Fibroblast of lung (primary cell): ENCODE results near the gene HMCN2. TPM values are rescaled to one million over a fixed set of nuclear protein-coding genes. Genes with fewer than 3 reads are reported as not detected.
"Not testable (repeated sequence)": the region's sequence is repeated elsewhere in the genome, so short reads cannot be mapped to it uniquely, and the experiment has no call there.

Experiments
- DNase-seq, 2 donors: peaks; one replicate each; pipeline versions ENCODE4 v3.0.0 to v3.0.0-alpha.2; 2010; ENCODE audit warnings: low read depth in 2 of 2
- H2AFZ ChIP-seq: 2 replicates; pipeline ENCODE4 v1.5.1; 2012; ENCODE audit warnings: low read length, control low read depth, inconsistent platforms
- H3K27ac ChIP-seq: 2 replicates; pipeline ENCODE4 v1.5.1; 2011; ENCODE audit warnings: low read length, control low read depth; ENCODE audit not compliant: insufficient read depth
- H3K27me3 ChIP-seq: 2 replicates; pipeline ENCODE4 v1.5.1; 2011; ENCODE audit warnings: mild to moderate bottlenecking, low read length; ENCODE audit not compliant: control insufficient read depth, insufficient read depth
- H3K36me3 ChIP-seq: 2 replicates; pipeline ENCODE4 v1.5.1; 2011; ENCODE audit warnings: low read length; ENCODE audit not compliant: control insufficient read depth, insufficient read depth
- H3K4me1 ChIP-seq: 2 replicates; pipeline ENCODE4 v1.5.1; 2011; ENCODE audit warnings: low read length; ENCODE audit not compliant: control insufficient read depth, insufficient read depth; ENCODE audit errors: extremely low read depth
- H3K4me2 ChIP-seq: 2 replicates; pipeline ENCODE4 v1.5.1; 2011; ENCODE audit warnings: low read length, control low read depth; ENCODE audit not compliant: insufficient read depth; ENCODE audit errors: extremely low read depth
- H3K4me3 ChIP-seq, 4 experiments: fragments of 200-600 bp in 1 of 4; sonication (generic) in 1 of 4; replicated peaks in 1 of 4; 2 replicates each; pipeline ENCODE4 v1.5.1; 2011 to 2016; ENCODE audit warnings: low read length in 4 of 4, low read depth in 3 of 4, mild to moderate bottlenecking in 3 of 4, control low read depth in 2 of 4, inconsistent platforms in 1 of 4, mixed read lengths in 1 of 4; ENCODE audit not compliant: insufficient read depth in 1 of 4; ENCODE audit errors: control extremely low read depth in 1 of 4
- H3K79me2 ChIP-seq: 2 replicates; pipeline ENCODE4 v1.5.1; 2012; ENCODE audit warnings: mild to moderate bottlenecking, low read length, inconsistent platforms; ENCODE audit not compliant: control insufficient read depth, insufficient read depth
- H3K9ac ChIP-seq: 2 replicates; pipeline ENCODE4 v1.5.1; 2011; ENCODE audit warnings: mild to moderate bottlenecking, low read length, control low read depth; ENCODE audit not compliant: insufficient read depth
- H3K9me3 ChIP-seq: 2 replicates; pipeline ENCODE4 v1.5.1; 2012; ENCODE audit warnings: low read depth, low read length; ENCODE audit not compliant: control insufficient read depth, insufficient read depth
- H4K20me1 ChIP-seq: 2 replicates; pipeline ENCODE4 v1.5.1; 2011; ENCODE audit warnings: low read length; ENCODE audit not compliant: control insufficient read depth, insufficient read depth; ENCODE audit errors: extremely low read depth
- EZH2 ChIP-seq: IDR thresholded peaks from 2 replicates; pipeline ENCODE4 v1.5.1; 2012; ENCODE audit warnings: low read length, control low read depth, mild to moderate bottlenecking; ENCODE audit errors: missing control alignments
- polyA plus RNA-seq, 2 donors: library from polyadenylated mRNA; depleted of rRNA in 1 of 2; stranded (reverse) in 1 of 2; unstranded in 1 of 2; fragments of >200 nt; gene quantifications; 2 replicates each; pipeline ENCODE4 v1.2.1, GENCODE V29; 2011 to 2012; ENCODE audit warnings: missing spikeins in 1 of 2
- total RNA-seq: library from RNA; depleted of rRNA; stranded (reverse); fragments of >200 nt; gene quantifications from 2 replicates; pipeline ENCODE4 v1.2.1, GENCODE V29; 2014
- TF ChIP-seq, protein P1 (sequence below), 2 donors: IDR thresholded peaks in 1 of 2; conservative IDR thresholded peaks in 1 of 2; 1 replicate in 1 of 2; 2 replicates in 1 of 2; pipeline ENCODE4 v1.5.1; 2011 to 2012; ENCODE audit warnings: low read length in 2 of 2, control low read depth in 1 of 2, inconsistent platforms in 1 of 2, low read depth in 1 of 2, mild to moderate bottlenecking in 1 of 2

HMCN2 gene
- total and polyA plus RNA-seq, 2 donors (not counting 1 experiment from before 2014, with no cell fraction given): under 0.01 TPM; not detected in 1

DNA sequence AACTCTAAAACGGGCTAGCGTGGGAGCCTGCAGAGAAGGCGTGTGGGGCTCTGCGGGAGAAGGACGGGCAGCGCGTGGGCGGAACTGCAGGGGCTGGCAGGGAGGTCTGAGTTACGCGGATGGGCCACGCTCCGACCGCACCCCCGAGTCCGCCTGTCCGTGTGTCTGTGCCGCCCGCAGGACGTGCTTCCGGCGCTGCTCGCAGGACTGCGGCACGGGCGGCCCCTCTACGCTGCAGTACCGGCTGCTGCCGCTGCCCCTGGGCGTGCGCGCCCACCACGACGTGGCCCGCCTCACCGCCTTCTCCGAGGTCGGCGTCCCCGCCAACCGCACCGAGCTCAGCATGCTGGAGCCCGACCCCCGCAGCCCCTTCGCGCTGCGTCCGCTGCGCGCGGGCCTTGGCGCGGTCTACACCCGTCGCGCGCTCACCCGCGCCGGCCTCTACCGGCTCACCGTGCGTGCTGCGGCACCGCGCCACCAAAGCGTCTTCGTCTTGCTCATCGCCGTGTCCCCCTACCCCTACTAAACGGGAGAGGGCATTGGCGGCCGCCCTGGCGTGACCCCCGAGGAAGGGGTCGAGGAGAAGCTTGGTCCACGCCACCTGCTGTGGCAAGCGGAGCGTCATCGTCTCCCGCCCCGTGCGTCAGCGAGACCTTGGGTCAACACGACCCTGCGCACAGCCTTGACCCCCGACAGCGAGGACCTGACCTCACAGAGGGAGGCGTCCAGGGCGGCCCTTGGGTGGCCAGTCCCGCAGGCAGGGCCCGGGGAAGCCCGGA, 167.8 kb downstream of the HMCN2 start:
- Histone ChIP-seq H3K4me2 (peak overlapping the region; percentile 51), H2AFZ (peak overlapping the region; percentile 55), H3K9me3 (no peaks in the 10 kb centered on the region), H3K79me2 (no peaks in the 10 kb centered on the region), H3K4me3 (peak overlapping the region in 1 of 4 experiments; percentile 27), H3K9ac (no peak overlapping the region), H3K27me3 (peaks cover 4% of the 10 kb centered on the region), H4K20me1 (no peaks in the 10 kb centered on the region), H3K36me3 (no peaks in the 10 kb centered on the region), H3K4me1 (no peaks in the 10 kb centered on the region), H3K27ac (no peak overlapping the region)
- peak; percentile 35 to 62 for DNase-seq
- peak; percentile 35 for TF ChIP-seq EZH2
- TF ChIP-seq, protein P1, sequence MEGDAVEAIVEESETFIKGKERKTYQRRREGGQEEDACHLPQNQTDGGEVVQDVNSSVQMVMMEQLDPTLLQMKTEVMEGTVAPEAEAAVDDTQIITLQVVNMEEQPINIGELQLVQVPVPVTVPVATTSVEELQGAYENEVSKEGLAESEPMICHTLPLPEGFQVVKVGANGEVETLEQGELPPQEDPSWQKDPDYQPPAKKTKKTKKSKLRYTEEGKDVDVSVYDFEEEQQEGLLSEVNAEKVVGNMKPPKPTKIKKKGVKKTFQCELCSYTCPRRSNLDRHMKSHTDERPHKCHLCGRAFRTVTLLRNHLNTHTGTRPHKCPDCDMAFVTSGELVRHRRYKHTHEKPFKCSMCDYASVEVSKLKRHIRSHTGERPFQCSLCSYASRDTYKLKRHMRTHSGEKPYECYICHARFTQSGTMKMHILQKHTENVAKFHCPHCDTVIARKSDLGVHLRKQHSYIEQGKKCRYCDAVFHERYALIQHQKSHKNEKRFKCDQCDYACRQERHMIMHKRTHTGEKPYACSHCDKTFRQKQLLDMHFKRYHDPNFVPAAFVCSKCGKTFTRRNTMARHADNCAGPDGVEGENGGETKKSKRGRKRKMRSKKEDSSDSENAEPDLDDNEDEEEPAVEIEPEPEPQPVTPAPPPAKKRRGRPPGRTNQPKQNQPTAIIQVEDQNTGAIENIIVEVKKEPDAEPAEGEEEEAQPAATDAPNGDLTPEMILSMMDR (conservative IDR thresholded peaks at IDR 0.05 in 1 of 2, IDR thresholded peaks at IDR 0.05 in 1 of 2; ENCODE audit: low read depth in 1 of 2, low read length in 2 of 2): peak; percentile 21 to 27

DNA sequence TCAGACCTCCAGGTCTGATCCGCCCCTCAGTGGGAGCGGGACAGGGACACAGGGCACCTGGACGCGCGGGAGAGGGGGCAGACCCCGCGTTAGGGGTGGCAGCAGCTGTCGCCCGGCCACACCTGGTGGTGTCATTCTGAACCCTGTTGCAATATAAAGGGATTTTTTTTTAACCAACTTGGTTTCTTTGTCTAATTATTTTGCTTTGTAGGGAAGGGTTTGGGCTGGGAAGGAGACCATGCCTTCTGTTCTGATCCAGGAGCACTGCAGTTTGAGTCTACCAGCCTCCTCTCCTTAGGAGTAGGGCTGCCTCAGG, 168.3 kb downstream of the HMCN2 start:
- Histone ChIP-seq H3K79me2 (no peaks in the 10 kb centered on the region), H3K4me2 (no peak overlapping the region), H4K20me1 (no peaks in the 10 kb centered on the region), H3K4me1 (no peaks in the 10 kb centered on the region), H3K4me3 (no peak overlapping the region), H3K9me3 (no peaks in the 10 kb centered on the region), H3K36me3 (no peaks in the 10 kb centered on the region), H3K27me3 (peaks cover 4% of the 10 kb centered on the region), H3K27ac (no peak overlapping the region), H3K9ac (no peak overlapping the region), H2AFZ (no peak overlapping the region)
- TF ChIP-seq EZH2: no peak
- TF ChIP-seq, protein P1 (conservative IDR thresholded peaks at IDR 0.05 in 1 of 2, IDR thresholded peaks at IDR 0.05 in 1 of 2; ENCODE audit: low read depth in 1 of 2, low read length in 2 of 2): no peak
- no peak for DNase-seq

DNA sequence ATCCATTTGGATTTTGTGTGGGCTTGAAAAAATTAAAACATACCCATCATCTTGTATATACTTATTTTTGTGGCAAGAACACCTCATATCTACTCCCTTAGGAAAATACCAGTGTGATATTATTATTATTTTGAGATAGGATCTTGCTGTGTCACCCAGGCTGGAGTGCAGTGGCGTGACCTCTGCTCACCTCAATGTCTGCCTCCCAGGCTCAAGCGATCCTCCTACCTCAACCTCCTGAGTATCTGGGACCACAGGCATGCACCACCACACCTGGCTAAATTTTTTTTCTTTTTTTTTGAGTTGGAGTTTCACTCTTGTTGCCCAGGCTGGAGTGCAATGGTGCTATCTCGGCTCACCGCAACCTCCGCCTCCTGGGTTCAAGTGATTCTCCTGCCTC, 169.1 kb downstream of the HMCN2 start:
- not testable (repeated sequence) for H2AFZ ChIP-seq, H3K9me3 ChIP-seq, H3K9ac ChIP-seq, H4K20me1 ChIP-seq, DNase-seq, H3K36me3 ChIP-seq, H3K4me2 ChIP-seq, H3K4me3 ChIP-seq, H3K27me3 ChIP-seq, H3K27ac ChIP-seq, H3K79me2 ChIP-seq, H3K4me1 ChIP-seq
